ENCODE results near the gene TNNC1.

The TNNC1 gene

GRCh38 chr3:52444860-52445793 is 8.7 kb downstream of the TNNC1 start, which contains the start of gene SEMA3G:
SEMA3G (minus strand) TSS chr3:52445103; CDS start chr3:52445027, 76 bp downstream.
- TF ChIP-seq CTCF (IDR thresholded peaks at IDR 0.05; ENCODE audit: low read depth, low read length, missing control alignments) = peak; percentile 66
- DNase-seq (ENCODE audit: low read depth) = peak; percentile 19
- H3K4me3 ChIP-seq (ENCODE audit: low read depth, low read length) = no peak within 1 kb of the TSS

GRCh38 chr3:52443791-52444687 is 9.8 kb downstream of the TNNC1 start:
- DNase-seq (ENCODE audit: low read depth) = no peak
- no peak overlapping the region for H3K4me3 ChIP-seq (ENCODE audit: low read depth, low read length)
- no peak for TF ChIP-seq CTCF (IDR thresholded peaks at IDR 0.05; ENCODE audit: low read depth, low read length, missing control alignments)

- no peak for TF ChIP-seq CTCF (IDR thresholded peaks at IDR 0.05; ENCODE audit: low read depth, low read length, missing control alignments)
- H3K4me3 ChIP-seq (ENCODE audit: low read depth, low read length) = no peak overlapping the region
- no peak for DNase-seq (ENCODE audit: low read depth)
Observed at GRCh38 chr3:52443268-52443610, 10.6 kb downstream of the TNNC1 start.

GRCh38 chr3:52442409-52443267 is 11.2 kb downstream of the TNNC1 start:
- DNase-seq (ENCODE audit: low read depth) = no peak
- TF ChIP-seq CTCF (IDR thresholded peaks at IDR 0.05; ENCODE audit: low read depth, low read length, missing control alignments) = no peak
- no peak overlapping the region for H3K4me3 ChIP-seq (ENCODE audit: low read depth, low read length)

GRCh38 chr3:52441772-52442332 is 12.0 kb downstream of the TNNC1 start:
- TF ChIP-seq CTCF (IDR thresholded peaks at IDR 0.05; ENCODE audit: low read depth, low read length, missing control alignments) = no peak
- no peak overlapping the region for H3K4me3 ChIP-seq (ENCODE audit: low read depth, low read length)
- no peak for DNase-seq (ENCODE audit: low read depth)
